ENCODE data around the gene BFAR.

BFAR gene

GRCh38 chr16:14608111-14608566 lies 24.6 kb upstream of the BFAR start:
- no peak overlapping the region for H3K27ac ChIP-seq
- no peak for TF ChIP-seq ZFX (IDR thresholded peaks at IDR 0.05)
- no peak for TF ChIP-seq CTCF (conservative IDR thresholded peaks at IDR 0.05)

- no peak overlapping the region for H3K27ac ChIP-seq
- no peak for TF ChIP-seq ZFX (IDR thresholded peaks at IDR 0.05)
- no peak for TF ChIP-seq CTCF (conservative IDR thresholded peaks at IDR 0.05)
Measured at GRCh38 chr16:14608604-14609003, 24.1 kb upstream of the BFAR start.

- no peak overlapping the region for H3K27ac ChIP-seq
- TF ChIP-seq ZFX (IDR thresholded peaks at IDR 0.05) = no peak
- no peak for TF ChIP-seq CTCF (conservative IDR thresholded peaks at IDR 0.05)
Measured at GRCh38 chr16:14609716-14610115, 23.0 kb upstream of the BFAR start.

- TF ChIP-seq ZFX (IDR thresholded peaks at IDR 0.05) (no peak), CTCF (conservative IDR thresholded peaks at IDR 0.05) (no peak)
- no peak overlapping the region for H3K27ac ChIP-seq
Measured at GRCh38 chr16:14611660-14612059, 21.1 kb upstream of the BFAR start.

- H3K27ac ChIP-seq = no peak overlapping the region
- TF ChIP-seq CTCF (conservative IDR thresholded peaks at IDR 0.05) (no peak), ZFX (IDR thresholded peaks at IDR 0.05) (no peak)
Measured at GRCh38 chr16:14613991-14614390, 18.8 kb upstream of the BFAR start.

- no peak for TF ChIP-seq ZFX (IDR thresholded peaks at IDR 0.05)
- TF ChIP-seq CTCF (conservative IDR thresholded peaks at IDR 0.05) = no peak
Measured at GRCh38 chr16:14616280-14616679, 16.5 kb upstream of the BFAR start.

GRCh38 chr16:14618566-14618965 lies 14.2 kb upstream of the BFAR start:
- no peak for TF ChIP-seq ZFX (IDR thresholded peaks at IDR 0.05)
- TF ChIP-seq CTCF (conservative IDR thresholded peaks at IDR 0.05) = no peak

More at GRCh38 chr16:14616280-14616679, 16.5 kb upstream of the BFAR start:
- H3K27ac ChIP-seq = no peak overlapping the region

More at GRCh38 chr16:14618566-14618965, 14.2 kb upstream of the BFAR start:
- no peak overlapping the region for H3K27ac ChIP-seq
